Activated CD4-positive, alpha-beta T cell treated with anti-CD3 and anti-CD28 coated beads, Interleukin-2, amount 50 U/mL, for 1 hour (primary cell): ENCODE data around the gene PATL2.
A peak's percentile ranks its signal among the peaks of the same experiment; 100 is the strongest.
"Not testable (repeated sequence)": the region's sequence is repeated elsewhere in the genome, so short reads cannot be mapped to it uniquely, and the experiment has no call there.

ENCODE experiments used
- DNase-seq: peaks from one replicate; pipeline ENCODE4 v3.0.0-alpha.2; 2020

PATL2 gene

DNA sequence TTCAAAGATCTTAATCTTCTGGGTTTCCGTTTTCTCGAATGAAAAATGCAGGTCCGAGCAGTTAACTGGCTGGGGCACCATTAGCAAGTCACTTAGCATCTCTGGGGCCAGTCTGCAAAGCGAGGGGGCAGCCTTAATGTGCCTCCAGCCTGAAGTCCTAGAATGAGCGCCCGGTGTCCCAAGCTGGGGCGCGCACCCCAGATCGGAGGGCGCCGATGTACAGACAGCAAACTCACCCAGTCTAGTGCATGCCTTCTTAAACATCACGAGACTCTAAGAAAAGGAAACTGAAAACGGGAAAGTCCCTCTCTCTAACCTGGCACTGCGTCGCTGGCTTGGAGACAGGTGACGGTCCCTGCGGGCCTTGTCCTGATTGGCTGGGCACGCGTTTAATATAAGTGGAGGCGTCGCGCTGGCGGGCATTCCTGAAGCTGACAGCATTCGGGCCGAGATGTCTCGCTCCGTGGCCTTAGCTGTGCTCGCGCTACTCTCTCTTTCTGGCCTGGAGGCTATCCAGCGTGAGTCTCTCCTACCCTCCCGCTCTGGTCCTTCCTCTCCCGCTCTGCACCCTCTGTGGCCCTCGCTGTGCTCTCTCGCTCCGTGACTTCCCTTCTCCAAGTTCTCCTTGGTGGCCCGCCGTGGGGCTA lies at the start of gene PATL2, which contains the start of gene B2M:
TSS of gene PATL2 (minus strand) at position 228 of the 647 bp plus-strand sequence. CDS start 34,833 bp downstream, outside the sequence.
TSS of gene B2M (plus strand) at position 422 of the 647 bp plus-strand sequence. CDS start at position 452, 30 bp downstream.
- peak; percentile 96 for DNase-seq

DNA sequence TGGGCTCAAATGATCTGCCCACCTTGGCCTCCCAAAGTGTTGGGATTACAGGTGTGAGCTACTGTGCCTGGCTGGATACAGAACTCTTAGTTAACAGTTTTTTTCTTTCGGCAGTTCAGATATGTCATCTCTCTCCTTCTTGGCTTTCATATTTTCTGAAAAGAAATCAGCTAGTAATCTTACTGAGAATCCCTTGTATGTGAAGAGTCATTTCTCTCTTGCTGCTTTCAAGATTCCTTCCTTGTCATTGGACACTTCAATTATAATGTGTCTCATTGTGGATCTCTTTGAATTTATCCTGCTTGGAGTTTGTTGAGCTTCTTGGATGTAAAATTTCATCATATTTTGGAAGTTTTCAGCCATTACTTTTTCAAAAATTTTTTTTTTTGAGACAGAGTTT lies 42.2 kb upstream of the PATL2 start:
- DNase-seq: no peak

- DNase-seq: not testable (repeated sequence)
These were observed 32.3 kb upstream of the PATL2 start for GRCh38 chr15:44743454-44743853.

DNA sequence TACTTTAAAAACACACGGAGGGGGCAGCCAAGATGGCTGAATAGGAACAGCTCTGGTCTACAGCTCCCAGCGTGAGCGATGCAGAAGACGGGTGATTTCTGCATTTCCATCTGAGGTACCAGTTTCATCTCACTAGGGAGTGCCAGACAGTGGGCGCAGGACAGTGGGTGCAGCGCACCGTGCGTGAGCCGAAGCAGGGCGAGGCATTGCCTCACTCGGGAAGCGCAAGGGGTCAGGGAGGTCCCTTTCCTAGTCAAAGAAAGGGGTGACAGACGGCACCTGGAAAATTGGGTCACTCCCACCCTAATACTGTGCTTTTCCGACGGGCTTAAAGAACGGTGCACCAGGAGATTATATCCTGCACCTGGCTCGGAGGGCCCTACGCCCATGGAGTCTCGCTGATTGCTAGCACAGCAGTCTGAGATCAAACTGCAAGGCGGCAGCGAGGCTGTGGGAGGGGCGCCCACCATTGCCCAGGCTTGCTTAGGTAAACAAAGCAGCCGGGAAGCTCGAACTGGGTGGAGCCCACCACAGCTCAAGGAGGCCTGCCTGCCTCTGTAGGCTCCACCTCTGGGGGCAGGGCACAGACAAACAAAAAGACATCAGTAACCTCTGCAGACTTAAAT lies 28.2 kb upstream of the PATL2 start:
- not testable (repeated sequence) for DNase-seq

GRCh38 chr15:44738340-44738984 lies 27.3 kb upstream of the PATL2 start:
- DNase-seq: no peak

- DNase-seq: no peak
These were observed 25.1 kb upstream of the PATL2 start, which contains the start of gene TRIM69 for GRCh38 chr15:44736181-44736765. Gene TRIM69, plus strand, starts transcription at chr15:44736528. Its CDS starts 177 bp downstream, at chr15:44736705.

GRCh38 chr15:44735482-44736180 lies 24.5 kb upstream of the PATL2 start:
- peak; percentile 41 for DNase-seq

DNA sequence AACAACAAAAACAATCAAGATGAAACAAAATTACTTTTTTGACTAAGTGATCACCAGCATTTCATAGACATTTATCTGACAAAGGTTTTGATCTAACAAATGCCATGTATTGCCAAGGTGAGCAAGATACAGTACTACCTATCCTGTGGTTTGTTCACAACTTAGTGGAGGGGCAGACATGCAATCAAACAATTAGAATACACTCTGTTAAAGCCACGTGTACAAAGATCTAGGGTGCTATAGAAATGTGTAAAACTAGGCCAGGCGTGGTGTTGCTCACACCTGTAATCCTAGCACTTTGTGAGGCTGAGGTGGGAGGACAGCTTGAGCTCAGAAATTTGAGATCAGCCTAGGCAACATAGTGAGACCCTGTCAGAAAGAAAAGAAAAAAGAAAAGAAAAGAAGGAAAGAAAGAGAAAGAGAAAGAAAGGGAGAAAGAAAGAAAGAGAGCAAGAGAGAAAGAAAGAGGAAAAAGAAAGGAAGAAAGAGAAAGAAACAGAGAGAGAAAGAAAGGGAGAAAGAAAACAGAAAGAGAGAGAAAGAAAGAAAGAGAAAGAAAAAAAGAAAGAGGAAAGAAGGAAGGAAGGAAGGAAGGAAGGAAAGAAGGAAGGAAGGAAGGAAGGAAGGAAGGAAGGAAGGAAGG lies 23.8 kb upstream of the PATL2 start:
- no peak for DNase-seq

DNA sequence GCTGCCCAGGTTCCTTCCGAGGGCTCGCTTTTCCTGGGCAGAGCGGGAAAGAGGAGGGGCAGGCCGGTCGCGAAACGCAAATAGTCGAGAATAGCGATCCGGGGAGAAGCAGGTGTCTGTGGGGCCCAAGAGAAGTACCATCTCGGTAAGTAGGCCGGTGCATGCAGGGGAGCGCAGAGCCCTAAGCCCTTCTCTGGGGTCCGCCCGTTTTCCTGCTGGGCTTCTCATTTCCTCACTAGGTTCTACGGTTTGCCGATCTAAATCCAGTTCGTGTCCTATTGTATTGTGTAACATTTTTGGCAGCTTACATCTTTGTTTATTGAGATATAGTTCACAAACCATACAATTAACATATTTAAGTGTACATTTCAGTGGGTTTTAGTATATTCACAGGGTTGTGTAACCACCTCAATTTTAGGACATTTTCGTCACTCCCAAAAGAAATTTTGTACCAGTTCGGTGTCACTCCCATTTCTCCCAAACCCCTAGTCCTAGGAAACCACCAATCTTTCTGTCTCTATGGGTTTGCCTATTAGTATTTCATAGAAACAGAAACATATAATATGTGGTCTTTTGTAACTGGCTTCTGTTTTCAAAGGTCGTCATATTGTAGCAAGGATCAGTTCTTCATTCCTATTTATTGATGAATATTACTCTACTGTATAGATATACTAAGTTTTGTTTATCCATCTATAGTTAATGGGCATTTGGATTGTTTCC lies 18.4 kb upstream of the PATL2 start:
- no peak for DNase-seq

GRCh38 chr15:44728576-44729407 lies 17.7 kb upstream of the PATL2 start:
- peak; percentile 92 for DNase-seq

DNA sequence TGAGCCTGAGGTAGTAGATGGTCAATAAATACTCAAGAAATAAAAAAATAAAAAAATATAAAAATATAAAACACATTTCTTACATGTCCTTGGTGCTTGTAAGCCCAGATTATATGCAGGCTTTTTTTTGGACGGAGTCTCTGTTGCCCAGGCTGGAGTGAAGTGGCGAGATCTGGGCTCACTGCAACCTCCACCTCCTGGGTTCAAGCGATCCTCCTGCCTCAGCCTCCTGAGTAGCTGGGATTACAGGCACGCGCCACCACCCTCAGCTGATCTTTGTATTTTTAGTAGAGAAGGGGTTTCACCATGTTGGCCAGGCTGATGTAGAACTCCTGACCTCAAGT lies 17.1 kb upstream of the PATL2 start:
- not testable (repeated sequence) for DNase-seq

GRCh38 chr15:44727485-44728231 lies 16.5 kb upstream of the PATL2 start:
- no peak for DNase-seq

GRCh38 chr15:44726568-44727484 lies 15.7 kb upstream of the PATL2 start:
- DNase-seq: peak; percentile 65

GRCh38 chr15:44726136-44726535 lies 15.0 kb upstream of the PATL2 start:
- no peak for DNase-seq

GRCh38 chr15:44722011-44722410 lies 10.9 kb upstream of the PATL2 start:
- no peak for DNase-seq

DNA sequence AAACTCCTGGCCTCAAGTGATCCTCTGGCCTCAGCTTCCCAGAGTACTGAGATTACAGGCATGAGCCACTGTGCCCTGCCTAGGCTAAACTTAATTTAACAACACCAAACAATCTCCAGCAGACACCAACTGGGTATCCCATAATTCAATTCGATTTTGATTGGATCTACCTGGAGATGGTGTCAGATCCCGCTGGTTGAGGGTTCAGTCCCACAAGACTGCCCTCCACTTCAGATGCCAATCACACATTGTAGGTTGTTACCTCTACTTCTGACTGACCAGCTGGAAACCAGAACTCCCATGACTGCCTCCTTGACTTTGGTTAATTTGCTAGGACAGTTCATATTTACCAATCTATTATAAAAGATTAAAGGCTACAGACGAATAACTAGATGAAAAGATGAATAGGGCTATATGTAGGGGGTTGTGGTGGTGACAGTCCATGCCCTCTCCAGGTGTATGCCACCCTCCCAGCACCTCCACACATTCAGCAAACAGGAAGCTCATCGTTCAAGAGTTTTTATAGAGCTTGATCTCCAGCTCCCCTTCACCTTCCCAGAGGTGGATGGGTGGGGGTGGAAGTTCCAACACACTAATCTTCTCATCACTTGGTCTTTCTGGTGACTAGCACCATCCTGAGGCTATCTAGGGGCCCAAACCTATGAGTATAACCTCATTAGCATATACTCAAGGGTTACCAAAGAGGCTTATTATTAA lies 9.5 kb upstream of the PATL2 start:
- no peak for DNase-seq

DNA sequence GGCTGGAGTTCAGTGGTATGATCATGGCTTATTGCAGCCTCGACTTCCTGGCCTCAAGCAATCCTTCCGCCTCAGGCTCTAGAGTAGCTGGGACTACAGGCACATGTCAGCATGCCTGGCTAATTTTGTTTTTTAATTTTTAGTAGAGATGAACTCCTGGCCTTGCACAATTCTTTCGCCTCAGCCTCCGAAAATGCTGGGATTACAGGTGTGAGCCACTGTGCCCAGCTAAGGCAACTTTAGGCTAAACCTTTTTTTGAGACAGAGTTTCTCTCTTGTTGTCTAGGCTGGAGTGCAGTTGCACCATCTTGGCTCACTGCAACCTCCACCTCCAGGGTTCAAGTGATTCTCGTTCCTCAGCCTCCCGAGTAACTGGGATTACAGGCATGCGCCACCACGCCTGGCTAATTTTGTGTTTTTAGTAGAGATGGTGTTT lies 8.9 kb upstream of the PATL2 start:
- not testable (repeated sequence) for DNase-seq
